HG03039 (cell line): ENCODE measurements around the gene HTR7.
"Not testable (repeated sequence)": the region's sequence is repeated elsewhere in the genome, so short reads cannot be mapped to it uniquely, and the experiment has no call there.

Experiments
- ATAC-seq: cut with Tn5 transposase; IDR thresholded peaks from one replicate; pipeline ENCODE4 v1.9.1; 2021; ENCODE audit warnings: mild to moderate bottlenecking, moderate library complexity; ENCODE audit not compliant: unreplicated experiment

HTR7 gene

DNA sequence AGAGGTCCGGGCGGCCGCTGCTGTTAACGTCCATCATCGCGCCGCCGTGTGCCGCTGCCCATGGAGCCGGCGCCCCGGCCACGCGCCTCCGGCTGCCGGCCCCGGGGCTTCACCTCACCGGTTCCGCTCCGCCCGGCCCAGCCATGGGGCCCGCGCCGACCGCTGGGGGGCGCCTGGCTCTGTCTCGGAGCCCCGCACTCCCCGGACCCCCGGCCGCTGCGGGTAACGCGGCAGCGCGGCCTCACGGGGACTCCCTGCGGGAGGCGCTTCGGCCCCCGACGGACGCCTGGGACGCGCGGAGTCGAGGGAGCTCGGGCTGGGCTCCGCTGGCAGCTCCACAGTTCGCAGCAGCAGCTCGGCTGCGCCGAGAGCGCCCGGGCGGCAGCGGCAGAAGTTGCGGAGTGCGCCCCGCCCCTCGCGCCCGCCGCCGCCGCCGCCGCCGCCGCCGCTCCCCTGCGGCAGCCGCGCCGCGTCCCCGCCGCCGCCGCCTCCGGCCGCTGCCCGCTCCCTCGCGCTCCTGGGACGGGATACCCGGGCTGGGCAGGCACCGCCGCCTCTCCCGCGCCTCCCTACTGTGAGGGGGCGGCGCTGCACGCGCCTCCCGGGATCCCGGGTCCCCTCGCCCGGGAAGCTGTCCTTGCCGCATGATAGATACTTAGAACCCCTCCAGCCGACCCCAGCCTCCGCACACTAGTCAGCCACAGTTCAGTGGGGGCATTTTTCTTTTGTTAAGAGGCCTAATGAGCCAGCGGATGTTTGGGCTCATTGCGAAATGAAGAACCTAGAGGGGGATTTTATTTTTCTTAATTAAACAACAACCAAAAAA lies at the start of gene HTR7:
Gene HTR7, minus strand, starts transcription at position 405 of the 826 bp plus-strand sequence. Its CDS starts 368 bp downstream, at position 37.
- peak; percentile 64 for ATAC-seq

DNA sequence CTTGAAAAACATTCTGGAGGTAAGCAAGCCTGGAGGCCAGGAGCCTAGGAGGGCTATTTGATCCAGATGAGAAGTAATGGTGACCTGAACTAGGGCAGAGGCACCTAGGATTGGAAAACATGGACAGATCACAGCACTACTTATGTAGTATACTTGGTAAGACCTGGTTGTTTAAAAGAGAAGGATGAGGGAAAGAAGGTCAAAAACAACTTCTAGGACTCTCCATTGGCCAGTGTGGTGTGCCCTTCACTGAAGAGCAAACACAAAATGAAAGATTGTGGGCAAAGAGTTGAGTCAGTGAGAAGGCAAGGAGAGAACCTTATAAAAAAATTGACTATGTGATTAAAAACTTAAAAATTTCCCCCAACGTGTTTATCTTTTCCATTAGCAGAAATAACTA lies 48.8 kb upstream of the HTR7 start:
- no peak for ATAC-seq

DNA sequence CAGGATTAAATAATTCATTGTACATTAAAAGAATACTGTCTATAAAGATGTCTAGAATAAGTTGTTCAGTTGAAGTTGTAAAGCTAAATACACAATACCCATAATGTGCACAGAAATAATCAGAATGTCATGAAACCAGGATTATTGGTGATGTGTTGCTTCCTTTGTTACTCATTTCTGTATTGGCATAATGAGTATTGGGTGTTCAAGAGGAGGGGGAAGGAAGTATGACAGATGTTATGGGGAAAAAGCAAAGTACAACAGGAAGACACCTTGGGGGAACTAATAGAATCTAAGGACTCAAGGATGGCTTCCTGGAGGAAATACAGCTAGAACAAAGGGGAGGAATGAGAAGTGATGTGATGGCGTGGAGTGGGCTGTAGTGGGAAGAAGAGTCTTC lies 48.1 kb upstream of the HTR7 start:
- no peak for ATAC-seq

DNA sequence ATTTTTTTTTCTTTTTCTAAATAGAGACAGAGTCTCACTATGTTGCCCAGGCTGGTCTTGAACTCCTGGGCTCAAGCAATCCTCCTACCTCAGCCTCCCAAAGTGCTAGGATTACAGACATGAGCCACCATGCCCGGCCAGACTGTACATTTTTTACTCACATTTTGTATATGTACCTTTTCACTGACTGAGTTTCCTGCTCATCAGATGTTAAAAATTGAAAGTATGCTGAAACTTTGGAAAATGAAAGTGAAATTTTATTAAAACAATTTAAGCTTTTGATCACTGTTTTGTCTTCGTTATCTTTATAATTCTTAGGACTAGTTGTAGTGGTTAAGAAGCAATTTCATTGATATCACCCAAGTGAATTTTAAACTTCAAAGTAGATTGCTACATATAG lies 39.1 kb upstream of the HTR7 start:
- not testable (repeated sequence) for ATAC-seq

DNA sequence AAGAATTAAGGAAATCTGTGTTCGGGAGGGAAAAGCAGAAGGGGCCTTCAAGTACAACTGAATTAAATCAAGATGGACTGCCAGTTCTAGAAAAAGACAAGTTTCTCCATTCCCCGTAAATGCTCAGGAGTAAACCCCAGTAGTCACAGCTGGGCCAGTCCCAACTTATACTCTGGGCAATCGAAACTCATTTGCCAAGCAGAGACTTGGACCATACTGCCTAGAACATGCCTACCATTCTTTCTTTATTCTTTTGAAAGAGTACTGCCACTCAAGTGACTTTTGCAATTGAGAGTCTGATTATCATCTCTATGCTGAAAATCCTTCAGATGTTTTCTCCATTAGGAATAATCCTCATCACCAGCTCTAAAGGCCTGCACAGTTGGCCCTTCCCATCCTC lies 35.4 kb upstream of the HTR7 start:
- ATAC-seq = no peak

DNA sequence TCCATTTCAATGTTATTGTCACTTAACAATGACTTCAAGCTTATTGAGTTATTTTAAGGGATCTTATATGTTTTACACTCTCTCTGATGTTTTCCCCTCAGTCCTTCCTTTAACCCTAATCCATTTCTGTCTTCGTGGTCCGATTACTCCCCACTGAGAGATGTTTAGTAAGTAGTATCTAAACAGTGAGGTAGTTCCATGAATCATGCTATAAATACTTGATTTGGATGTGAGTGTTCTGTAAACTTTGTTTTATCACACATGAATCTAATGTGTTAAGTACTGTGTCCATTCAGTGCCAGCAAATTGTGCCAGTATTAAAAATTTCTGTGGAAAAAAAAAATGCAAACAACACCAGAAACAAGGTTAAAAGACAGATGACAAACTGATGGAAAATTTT lies 32.5 kb upstream of the HTR7 start:
- no peak for ATAC-seq

DNA sequence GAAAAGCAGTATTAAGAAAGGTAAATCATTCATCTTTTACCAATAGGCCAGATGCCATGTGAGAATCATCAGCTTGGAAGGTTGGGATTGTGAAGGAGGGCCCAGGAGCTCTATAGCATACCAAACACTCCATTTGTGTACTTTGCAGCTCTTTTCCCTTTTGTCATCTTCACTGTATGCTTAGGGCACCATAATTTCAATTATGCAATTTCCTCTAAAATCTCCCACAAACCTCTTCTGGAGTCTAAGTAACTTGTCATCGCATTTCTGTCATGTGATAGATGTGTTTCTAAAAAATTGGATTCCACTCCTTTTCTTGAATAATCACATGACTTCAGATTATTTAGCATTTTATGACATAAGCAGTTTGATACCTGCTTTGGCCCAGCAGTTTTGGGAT lies 31.8 kb upstream of the HTR7 start:
- ATAC-seq = no peak

DNA sequence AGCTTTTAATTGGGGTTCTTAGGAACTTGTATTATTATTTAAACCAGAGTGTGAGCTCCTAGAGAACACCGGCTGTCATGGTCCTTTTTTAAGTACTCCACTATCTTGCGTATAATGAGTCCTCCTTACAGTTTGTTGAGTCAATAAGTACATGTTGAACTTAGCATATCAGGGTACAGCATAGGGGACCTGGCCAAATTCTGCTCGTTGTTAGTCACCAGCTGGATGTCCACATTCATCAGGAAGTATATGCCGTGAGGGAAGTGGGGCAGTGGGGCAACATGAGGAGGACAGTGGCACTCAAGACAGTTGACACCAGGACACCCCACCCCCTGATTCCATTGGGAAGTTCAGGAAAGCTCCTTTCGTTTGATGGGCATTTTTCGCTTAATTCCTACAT lies 30.5 kb upstream of the HTR7 start:
- no peak for ATAC-seq

DNA sequence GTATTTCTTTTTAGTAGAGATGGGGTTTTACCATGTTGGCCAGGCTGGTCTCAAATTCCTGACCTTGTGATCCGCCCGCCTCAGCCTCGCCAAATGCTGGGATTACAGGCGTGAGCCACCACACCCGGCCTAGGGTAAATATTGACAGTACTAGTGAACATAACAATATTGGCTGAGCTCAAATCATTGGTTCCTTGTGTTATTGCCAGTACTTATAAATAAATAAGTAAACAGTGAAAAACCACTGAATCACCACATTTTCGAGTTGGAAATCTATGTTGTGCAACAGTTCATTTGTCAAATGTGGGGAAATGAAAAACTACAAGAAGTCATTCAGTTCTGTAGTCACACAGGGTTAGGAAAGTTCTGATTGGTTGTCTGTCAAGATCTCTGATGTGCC lies 29.7 kb upstream of the HTR7 start:
- ATAC-seq = no peak

DNA sequence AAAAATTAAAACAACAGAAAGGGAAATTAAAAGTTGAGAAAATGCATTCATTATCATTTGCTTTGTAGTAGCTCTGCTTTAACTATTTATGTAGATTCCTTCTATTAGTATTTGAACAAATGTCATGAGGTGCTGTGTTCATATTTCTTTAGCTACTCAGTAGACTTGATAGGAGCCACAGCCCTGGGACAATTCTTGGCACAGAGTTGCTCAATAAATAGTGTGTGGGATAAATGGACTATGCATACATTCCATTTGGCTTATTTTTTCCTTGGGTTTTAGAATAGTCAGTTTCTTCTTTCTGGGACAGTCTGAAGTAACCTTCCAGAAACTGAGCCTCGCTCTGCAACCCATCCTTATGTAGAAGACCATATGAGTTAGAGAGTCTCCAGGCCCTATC lies 27.3 kb upstream of the HTR7 start:
- no peak for ATAC-seq

DNA sequence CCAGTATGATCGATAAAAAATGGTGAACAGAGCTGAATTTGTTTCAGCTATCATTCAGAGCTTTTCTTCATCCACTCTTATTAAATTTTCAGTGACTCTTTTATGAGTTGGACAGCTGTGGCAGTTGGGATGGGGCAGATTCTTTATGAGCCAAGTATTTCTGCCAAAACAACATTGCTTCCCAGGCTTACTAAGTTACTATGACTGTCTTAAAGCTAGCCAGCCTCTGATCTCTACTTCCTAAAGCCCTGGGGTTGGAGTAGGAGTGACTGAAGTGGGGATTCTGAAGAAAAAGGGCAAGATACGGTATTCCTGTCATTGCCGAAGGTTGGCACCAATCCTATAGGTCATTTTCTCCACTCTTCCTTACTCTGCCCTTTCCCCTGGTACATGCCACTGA lies 26.6 kb upstream of the HTR7 start:
- no peak for ATAC-seq

DNA sequence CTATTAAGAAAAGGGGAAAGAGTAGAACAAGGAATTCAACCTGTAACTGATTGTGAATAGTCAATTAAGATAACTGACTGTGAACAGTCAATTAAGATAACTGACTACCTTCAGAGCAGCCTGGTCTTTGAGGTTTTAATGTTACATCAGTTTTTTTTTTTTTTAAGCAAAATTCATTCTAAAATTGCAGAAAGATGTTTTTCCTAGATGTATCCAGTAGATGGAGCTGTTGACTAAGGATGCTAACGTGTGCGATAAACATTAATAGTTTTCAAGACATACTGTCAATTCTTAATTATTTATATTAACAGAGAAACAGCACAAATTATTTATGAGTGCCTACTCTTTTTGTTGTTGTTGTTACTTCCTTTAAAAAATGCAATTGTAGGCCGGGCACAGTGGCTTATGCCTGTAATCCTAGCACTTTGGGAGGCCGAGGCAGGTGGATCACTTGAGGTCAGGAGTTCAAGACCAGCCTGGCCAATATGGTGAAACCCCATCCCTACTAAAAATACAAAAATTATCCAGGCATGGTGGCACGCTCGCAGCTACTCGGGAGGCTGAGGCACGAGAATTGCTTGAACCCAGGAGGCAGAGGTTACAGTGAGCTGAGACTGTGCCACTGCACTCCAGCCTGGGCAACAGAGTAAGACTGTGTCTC lies 22.4 kb upstream of the HTR7 start:
- ATAC-seq = not testable (repeated sequence)

DNA sequence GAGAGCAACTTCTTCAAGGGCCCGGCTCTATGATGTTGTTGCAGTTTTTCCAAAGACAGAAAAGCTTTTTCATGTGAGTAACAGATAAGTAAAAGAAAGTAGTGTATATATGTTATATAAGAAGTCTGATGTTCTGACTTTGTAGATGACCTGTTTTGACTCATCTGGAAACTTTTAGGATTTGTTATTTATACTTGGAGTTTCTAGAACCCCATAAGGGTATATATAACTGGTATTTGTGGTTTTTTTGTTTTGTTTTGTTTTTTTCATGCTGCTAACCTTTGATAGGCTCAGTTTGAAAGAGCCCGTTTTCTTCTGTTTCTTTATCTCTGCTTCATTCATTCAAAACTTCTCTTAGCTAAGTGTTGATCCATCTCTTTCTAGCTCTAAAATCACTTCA lies 21.2 kb upstream of the HTR7 start:
- ATAC-seq = no peak

DNA sequence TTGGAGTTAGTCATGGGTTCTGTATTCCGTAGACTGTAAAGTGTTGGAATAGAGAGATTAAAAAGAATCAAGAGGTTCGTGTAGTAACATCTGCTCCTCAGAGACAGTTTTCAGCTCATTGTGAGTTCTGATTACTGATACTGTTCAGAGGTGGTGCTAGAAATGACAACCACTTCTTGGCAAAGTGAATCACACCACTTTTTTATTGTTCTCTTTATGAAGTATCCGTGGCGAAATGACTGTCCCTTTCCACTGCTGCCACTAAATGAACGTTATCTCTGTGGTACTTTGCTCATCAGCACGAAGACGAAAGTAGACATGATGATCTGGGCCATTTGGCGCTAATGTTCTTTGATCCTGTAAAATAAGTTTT lies 14.8 kb upstream of the HTR7 start:
- ATAC-seq = peak; percentile 1

DNA sequence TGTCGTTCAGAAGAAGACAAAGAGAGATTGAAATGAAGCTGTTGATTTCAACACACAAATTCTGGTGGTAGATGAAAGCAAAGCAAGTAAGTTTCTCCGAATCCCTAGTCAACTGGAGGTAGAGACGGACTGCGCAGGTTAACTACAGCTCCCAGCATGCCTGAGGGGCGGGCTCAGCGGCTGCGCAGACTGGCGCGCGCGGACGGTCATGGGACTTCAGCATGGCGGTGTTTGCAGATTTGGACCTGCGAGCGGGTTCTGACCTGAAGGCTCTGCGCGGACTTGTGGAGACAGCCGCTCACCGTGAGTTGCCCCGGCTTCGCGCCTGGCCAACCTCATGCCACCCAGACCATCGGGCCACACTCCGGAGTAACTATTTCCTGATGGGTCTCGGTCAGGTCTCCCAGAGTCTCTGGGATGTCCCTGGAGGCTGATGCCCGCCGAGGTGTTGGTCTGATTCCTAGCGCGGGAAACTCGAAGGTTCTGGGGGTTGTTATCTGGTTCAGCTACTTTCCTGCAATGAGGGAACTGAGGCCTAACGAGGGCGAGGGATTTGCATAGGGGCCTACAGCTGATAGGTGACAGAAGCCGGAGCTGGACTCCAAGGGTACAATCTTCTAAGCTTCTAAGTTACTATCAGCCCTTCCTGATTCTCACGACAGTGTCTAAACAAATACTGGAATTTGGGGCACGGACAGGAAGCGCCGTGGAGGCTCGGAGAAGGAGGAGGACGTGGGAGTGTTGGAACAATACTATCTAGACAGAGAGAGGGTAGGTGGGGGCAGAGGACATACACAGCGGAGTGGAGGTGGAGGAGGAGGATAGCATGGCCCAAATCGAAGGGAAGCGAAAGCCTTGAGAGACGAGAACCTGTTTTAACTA lies 14.2 kb upstream of the HTR7 start, which contains the start of gene RPP30:
Gene RPP30, plus strand, starts transcription at position 209 of the 882 bp plus-strand sequence. Its CDS starts 13 bp downstream, at position 222.
- ATAC-seq = peak; percentile 96

DNA sequence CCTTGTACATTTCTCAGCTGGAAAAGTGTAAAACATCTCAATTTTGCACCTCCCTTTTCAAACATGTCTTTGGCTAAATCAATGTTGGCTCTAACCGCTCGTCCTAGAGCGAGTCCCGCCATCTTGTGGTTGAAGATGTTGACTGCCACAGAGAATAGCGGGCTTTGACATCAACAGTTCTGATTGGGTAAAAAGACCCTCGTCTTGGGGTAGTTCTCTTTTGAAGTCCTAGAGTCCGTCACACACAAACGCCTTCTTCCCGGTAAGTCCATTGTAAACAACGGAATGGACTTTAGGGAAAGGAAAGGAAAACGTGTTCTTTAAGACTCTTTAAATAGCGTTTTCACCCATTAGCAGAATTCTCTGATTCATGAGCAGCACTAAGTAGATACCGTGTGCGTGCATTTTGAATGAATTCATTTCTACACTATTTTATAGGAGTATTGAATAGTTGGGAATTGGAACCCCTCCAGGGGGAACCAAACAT lies 13.5 kb upstream of the HTR7 start:
- peak; percentile 41 for ATAC-seq

DNA sequence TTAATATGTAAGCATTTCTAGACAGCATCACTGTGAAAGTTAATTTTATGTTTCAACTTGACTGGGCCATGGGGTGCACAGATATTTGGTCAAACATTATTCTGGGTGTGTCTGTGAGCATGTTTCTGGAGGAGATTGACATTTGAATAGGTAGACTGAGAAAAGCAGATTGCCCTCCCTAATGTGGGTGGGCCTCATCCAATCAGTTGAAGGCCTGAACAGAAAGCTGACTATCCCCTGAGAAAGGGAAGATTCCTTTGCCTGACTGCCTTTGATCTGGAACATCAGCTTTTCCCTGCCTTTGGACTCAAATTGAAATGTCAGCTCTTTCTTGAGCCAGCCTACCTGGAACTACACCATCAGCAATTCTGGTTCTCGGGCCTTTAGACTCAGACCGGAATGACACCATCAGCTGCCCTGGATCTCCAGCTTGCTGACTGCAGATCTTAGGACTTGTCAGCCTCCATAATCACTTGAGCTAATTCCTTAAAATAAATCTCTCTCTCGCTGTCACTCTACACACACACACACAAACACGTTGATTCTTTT lies 8.3 kb upstream of the HTR7 start:
- ATAC-seq = no peak

DNA sequence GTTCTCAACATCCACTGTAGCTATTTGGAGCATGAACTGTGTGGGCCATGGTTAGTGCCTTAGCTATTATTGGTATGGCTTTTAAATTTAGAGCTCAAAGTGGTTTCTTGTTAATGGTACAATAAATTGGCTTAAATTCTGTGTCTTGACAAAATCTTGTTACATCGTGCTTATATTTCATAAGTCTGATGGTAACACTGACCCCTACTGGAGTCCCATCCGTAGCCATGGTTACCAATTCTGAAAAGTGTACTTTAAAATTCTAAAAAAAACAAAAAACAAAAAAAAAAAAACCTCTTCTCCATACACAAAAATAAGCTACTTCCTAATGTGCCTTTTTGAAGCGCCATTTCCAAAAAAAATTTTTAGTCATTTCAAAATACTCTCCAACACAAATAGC lies 7.6 kb upstream of the HTR7 start:
- ATAC-seq = no peak

DNA sequence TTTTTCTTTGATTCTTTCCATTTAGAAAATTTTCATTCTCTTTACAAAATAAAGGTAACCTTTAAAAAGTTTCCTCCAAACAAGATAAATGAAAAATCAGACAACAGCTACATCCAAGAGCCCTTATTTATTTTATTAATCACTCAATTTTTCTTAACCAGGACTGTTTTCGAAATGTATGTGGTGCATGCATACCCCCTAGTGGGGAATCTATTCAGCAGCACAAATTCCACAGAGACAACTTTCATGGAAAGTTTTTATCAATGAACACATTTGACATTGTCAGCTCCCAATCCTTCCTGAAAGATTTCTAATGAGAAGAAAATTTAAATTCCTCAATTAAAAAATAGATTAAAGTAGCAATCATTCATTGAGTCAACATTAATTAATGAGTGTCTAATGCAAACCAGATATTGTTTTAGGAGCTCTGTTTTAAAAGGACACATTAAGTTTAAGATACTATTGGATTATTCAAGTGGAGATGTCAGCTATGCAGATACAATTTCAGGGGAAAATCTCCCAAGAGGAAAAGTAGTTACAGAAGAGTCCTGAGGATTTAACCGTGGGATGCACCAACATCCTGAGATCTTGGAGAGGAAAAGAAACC lies 5.2 kb upstream of the HTR7 start:
- ATAC-seq = no peak

DNA sequence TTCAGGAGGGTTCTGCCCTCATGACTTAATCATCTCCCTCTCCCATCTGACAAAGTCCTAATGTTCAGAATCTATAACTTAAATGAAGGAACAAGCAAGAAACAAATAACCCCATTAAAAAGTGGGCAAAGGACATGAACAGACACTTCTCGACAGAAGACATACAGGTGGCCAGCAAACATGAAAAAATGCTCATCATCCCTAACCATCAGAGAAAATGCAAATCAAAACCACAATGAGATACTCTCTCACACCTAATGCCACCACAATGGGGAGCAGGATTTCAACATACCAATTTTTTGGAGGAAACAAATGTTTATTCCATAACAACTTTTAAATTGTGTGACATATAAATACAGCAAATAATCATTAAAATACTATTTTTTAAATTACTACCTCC lies 3.0 kb upstream of the HTR7 start:
- ATAC-seq = no peak

DNA sequence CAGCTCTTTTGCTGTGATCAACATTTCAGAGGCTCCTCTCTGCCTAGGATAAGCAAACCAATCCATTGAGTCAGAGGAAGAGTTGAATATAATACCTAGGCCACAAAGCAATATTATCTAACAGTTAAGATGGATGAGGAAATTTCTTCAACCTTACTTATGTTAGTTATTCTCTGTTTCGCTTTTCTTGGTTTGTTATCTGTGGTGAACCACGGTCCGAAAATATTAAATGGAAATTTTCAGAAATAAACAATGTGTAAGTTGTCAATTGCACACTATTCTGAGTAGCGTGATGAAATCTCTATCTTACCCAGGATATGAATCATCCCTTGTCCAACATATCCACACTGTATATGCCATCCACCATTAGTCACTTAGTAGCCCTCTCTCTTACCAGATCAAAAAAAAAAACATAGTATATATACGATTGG lies 1.5 kb upstream of the HTR7 start:
- no peak for ATAC-seq
